HEK293 (cell line): ENCODE results near the gene TPI1.

ENCODE experiments used
- YY1 ChIP-seq: fragments of 450-650 bp; formaldehyde crosslinking; IDR thresholded peaks from 2 replicates; pipeline ENCODE4 v1.5.1; 2018; ENCODE audit warnings: missing biosample characterization, missing genetic modification characterization
- ZBTB17 ChIP-seq: fragments of 450-650 bp; formaldehyde crosslinking; IDR thresholded peaks from 2 replicates; pipeline ENCODE4 v1.5.1; 2016; ENCODE audit warnings: missing biosample characterization, missing genetic modification characterization
- ZNF184 ChIP-seq: fragments of 450-650 bp; IDR thresholded peaks from 2 replicates; pipeline ENCODE4 v1.5.1; 2018; ENCODE audit warnings: missing biosample characterization, mild to moderate bottlenecking, missing genetic modification characterization
- ZNF37A ChIP-seq: fragments of 450-650 bp; IDR thresholded peaks from 2 replicates; pipeline ENCODE4 v1.5.1; 2018; ENCODE audit warnings: missing biosample characterization, missing genetic modification characterization
- ZNF571 ChIP-seq: fragments of 450-650 bp; formaldehyde crosslinking; IDR thresholded peaks from 2 replicates; pipeline ENCODE4 v1.5.0; 2017; ENCODE audit warnings: missing biosample characterization, missing genetic modification characterization

GRCh38 chr12:6830286-6830890 lies 36.9 kb upstream of the TPI1 start:
- TF ChIP-seq YY1 (tag by site-specific recombination) (no peak), ZNF37A (no peak), ZBTB17 (no peak), ZNF184 (tag by site-specific recombination) (no peak), ZNF571 (tag by site-specific recombination) (no peak)
